GM15510 (cell line): ENCODE measurements around the gene STRADB.

Experiments used
- POLR2A ChIP-seq: IDR thresholded peaks from 3 replicates; pipeline ENCODE4 v1.6.1; 2011; ENCODE audit warnings: borderline replicate concordance; ENCODE audit not compliant: insufficient read length; ENCODE audit errors: extremely low read depth

STRADB gene

GRCh38 chr2:201452058-201452921 lies 750 bp downstream of the STRADB start:
- TF ChIP-seq POLR2A: no peak

GRCh38 chr2:201452922-201453643 lies 1.5 kb downstream of the STRADB start:
- no peak for TF ChIP-seq POLR2A

DNA sequence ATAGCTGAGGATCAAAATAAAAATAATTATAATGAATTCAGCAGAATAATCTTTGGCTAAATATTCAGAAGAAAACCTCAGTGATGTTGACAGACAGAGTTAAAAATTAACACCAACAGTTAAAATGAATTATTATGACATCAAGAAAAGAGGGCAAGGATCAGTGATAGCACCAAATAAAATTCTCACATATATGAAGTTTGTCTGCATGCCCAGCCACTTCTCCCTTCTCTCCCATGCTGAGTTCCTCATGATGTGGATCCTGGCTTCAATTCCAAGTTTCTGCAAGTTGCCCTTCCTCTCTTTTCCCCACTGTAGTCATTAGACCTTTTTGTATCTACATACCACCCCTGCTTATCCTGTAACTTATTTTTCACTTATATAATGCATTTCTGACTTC lies 6.8 kb downstream of the STRADB start:
- TF ChIP-seq POLR2A: no peak

- TF ChIP-seq POLR2A: no peak
Measured at GRCh38 chr2:201460532-201460931, 9.0 kb downstream of the STRADB start.

DNA sequence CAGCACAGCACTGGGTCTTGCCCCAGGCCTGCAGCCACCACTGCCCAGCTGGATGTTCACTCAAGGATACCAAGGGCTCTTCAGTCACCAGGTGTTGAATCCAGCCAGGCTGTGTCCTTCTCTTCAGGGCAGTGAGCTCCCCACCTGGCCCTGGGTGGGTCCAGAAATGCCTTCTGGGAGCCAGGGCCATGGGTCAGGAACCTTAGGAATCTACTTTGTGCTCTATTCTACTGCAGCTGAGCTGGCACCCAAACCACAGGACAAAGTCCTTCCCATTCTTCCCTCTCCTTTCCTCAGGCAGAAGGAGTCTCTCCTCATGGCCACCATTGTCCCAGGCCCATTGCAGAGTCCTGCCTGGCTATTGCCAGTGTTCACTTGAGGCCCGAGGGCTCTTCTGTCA lies 13.0 kb downstream of the STRADB start:
- TF ChIP-seq POLR2A: no peak

- no peak for TF ChIP-seq POLR2A
Measured at GRCh38 chr2:201465524-201465971, 14.0 kb downstream of the STRADB start.

DNA sequence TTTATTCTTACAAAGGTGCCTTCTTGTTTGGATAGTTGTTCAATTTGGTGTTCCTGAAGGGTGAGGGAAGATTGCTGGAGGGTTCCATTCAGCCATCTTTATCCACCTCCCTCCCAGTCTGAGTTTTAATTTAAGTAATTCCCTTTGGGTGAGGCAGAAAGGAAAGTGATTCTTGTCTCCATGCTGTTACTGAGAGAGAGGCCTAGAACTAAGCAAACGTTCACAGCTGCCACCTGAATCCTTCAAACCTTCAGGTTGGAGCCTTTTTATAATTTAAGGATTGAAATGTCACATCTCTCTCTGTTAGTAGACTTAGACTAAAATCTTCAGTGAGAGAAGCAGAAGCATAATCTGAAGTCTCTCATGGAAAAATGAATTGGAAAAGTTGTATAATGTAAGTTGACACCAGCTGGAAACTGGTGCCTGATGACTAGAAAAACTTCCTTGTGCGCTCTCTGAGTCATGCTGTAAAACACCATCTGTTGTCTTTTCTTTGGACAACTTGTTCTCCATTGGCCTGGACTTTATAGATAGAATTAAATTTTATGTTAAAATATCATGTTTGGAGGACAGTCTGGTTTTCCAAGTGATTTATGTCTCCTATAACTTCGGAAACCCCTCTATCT lies 14.6 kb downstream of the STRADB start:
- TF ChIP-seq POLR2A: no peak

DNA sequence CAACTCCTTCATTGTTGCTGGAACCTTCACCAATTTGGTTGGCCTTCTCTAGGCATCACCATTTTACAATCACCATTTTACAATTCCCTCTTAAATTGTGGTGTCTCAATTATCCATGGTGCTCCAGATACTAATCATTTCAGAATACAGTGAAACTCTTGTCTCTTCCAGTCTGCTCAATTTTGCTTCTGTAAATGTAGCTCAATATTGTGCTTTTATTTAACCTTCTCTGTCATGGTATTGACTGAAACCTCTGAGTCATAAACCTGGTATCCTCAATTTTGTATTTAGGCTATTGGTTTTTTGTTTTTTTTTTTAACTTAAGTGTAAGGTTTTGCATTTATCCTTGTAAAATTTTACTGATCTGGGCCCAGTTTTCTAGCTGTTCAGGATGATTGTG lies 16.1 kb downstream of the STRADB start:
- TF ChIP-seq POLR2A: no peak

DNA sequence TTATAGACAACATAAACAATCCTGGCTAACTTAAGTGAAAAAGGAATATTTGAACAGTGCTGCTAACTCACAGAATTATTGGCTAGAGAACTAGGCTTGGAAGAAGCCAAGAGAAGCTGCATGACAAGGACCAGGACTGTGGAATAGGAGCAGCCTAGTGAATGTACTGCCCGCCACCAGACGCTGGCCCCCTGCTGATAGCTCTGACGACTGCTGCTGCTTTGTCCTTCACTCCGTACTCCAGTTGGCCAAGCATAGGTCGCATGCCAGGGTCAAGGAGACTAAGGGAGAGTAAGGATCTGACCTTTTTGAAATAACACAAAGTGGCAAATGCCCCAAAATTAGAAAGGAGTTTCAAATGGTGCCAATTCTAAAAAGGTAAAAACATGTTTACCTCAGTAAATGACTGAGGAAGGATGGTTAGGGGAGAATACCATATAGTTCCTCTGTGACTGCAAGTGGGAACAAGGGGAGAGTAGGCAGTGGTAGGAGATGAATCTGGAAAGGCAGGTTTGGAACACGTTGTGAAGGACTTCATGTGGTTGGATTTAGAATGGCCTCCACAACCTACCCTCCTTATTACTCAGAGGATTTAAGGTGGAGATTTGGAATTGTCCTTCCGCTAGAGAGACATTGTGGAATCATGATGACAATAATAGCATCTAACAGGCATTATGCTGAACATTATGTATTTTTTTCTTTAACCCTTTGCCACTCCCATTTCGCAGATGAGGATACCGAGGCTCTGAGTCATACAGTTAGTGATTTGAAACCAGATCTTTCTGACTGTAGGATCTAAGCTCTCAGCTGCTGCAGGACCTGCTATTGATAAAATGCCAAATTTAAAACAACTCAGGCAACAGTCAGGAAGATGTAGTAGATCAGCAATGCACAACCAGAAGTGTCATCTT lies 19.5 kb downstream of the STRADB start:
- TF ChIP-seq POLR2A: no peak

DNA sequence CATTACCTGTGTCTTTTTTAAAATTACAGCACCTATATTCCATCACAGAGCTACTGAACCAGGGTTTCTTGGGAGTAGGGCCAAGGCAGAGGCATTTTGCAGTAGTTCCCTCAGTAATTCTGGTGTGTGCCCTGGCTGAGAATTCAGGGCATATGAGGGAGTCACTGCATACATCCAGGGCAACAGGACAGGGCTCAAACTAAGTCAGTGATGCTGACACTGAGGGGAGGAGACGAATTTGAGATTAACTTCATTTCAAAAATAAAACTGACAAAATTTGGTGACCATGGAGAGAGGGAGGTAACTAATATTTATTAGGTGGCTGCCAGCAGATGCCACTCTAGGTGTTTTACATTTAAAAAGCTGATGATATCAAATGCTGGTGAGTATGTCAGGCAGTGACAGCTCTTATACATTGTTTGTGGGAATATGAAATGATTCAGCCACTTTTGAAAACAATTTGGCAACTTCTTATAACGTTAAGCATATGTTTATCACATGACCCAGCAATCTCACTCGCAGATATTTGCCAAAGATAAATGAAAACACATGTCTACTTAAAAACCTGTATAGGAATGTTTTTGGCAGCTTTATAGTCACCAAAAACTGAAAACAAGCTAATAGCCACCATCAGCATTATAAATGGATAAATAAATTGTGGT lies 20.3 kb downstream of the STRADB start:
- no peak for TF ChIP-seq POLR2A

DNA sequence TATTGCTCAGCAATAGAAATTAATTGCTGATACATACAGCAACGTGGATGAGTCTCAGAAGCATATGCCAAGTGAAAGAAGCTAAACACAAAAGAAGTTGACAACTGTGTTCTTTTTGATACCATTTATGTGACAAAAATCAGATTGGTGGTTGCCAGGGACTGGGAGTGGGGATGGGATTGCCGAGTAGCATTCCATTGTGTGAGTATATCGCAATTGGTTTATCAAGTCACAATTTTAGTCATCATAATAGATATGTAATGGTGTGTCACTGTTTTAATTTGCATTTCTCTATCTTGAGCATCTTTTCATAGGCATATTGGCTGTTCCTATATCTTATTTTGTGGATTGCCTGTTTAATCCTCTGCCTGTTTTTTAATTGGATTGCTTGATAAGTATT lies 20.9 kb downstream of the STRADB start:
- TF ChIP-seq POLR2A: no peak

- no peak for TF ChIP-seq POLR2A
Measured at GRCh38 chr2:201482543-201482942, 31.0 kb downstream of the STRADB start.

DNA sequence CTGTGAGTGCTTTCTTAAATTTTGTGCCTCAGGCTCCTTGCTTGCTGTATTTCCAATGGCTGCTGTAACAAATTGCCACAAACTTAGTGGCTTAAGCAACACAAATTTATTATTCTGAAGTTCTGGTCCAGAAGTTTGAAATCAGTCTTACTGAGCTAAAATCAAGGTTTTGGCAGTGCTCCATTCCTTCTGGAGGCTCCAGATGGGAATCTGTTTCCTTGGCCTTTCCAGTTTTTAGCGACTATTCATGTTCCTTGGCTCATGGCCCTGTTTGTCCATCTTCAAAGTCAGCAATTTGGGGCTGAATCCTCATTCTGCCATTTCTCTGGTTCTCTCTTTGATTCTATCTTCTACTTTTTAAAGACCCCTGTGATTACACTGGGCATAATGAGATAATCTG lies 31.8 kb downstream of the STRADB start:
- no peak for TF ChIP-seq POLR2A

DNA sequence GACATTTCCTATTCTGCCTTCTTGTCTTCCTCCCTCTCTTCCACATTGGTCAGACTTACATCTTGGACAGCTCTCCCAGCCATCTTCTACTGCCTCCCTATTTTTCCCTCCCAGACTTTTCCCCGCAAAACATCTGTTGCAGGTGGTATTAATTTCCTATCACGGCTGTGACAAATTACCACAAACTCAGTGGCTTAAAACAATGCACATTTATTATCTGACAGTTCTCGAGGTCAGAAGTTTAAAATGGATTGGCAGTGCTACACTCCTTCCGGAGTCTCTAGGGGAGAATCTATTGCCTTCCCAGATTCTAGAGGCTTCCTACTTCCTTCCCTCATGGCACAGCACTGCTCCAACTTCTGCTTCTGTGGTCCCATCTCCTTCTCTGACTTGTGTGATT lies 33.3 kb downstream of the STRADB start:
- TF ChIP-seq POLR2A: no peak

- no peak for TF ChIP-seq POLR2A
Measured at GRCh38 chr2:201490291-201490690, 38.8 kb downstream of the STRADB start.

GRCh38 chr2:201496785-201497184 lies 45.2 kb downstream of the STRADB start:
- no peak for TF ChIP-seq POLR2A
